Measurements from ENCODE around the gene DYSF.
A peak's percentile ranks its signal among the peaks of the same experiment; 100 is the strongest.

DYSF gene

GRCh38 chr2:71683666-71684065, 230.3 kb downstream of the DYSF start:
- no peak for DNase-seq

- no peak for DNase-seq
Measured at GRCh38 chr2:71684226-71685072, 231.1 kb downstream of the DYSF start.

GRCh38 chr2:71685073-71685848, 231.9 kb downstream of the DYSF start:
- DNase-seq = peak in 1 of 2 experiments; percentile 5

GRCh38 chr2:71685941-71686611, 232.7 kb downstream of the DYSF start:
- no peak for DNase-seq

GRCh38 chr2:71686781-71687180, 233.4 kb downstream of the DYSF start:
- DNase-seq = no peak

GRCh38 chr2:71687412-71687811, 234.1 kb downstream of the DYSF start:
- DNase-seq = no peak

GRCh38 chr2:71688530-71688929, 235.2 kb downstream of the DYSF start:
- no peak for DNase-seq

- no peak for DNase-seq
Measured at GRCh38 chr2:71689393-71689792, 236.0 kb downstream of the DYSF start.

GRCh38 chr2:71689968-71690834, 236.8 kb downstream of the DYSF start:
- DNase-seq = no peak

GRCh38 chr2:71690876-71691475, 237.6 kb downstream of the DYSF start:
- DNase-seq = no peak

- DNase-seq = no peak
Measured at GRCh38 chr2:71691747-71692441, 238.5 kb downstream of the DYSF start.

GRCh38 chr2:71692621-71693277, 239.4 kb downstream of the DYSF start:
- no peak for DNase-seq

- DNase-seq = no peak
Measured at GRCh38 chr2:71693286-71694270, 240.2 kb downstream of the DYSF start.

- DNase-seq = no peak
Measured at GRCh38 chr2:71694501-71695234, 241.3 kb downstream of the DYSF start.

GRCh38 chr2:71695235-71696120, 242.1 kb downstream of the DYSF start:
- DNase-seq = no peak

- DNase-seq = no peak
Measured at GRCh38 chr2:71696381-71696780, 243.0 kb downstream of the DYSF start.

- DNase-seq = peak in 1 of 2 experiments; percentile 19
Measured at GRCh38 chr2:71697106-71698004, 244.0 kb downstream of the DYSF start.

Data from NCI-H524 (cell line).